Gastroesophageal sphincter (tissue), 4 donors: ENCODE measurements around the gene MPHOSPH10. TPM values are rescaled to one million over a fixed set of nuclear protein-coding genes. Genes with fewer than 3 reads are reported as not detected.
"Not testable (repeated sequence)": the region's sequence is repeated elsewhere in the genome, so short reads cannot be mapped to it uniquely, and the experiment has no call there.

Experiments
- ATAC-seq: fragments of 150-250 bp; one replicate; pipeline ENCODE4 v1.9.1; 2016; ENCODE audit warnings: mild to moderate bottlenecking, moderate library complexity
- H3K27ac ChIP-seq, 4 donors: fragments of 200-600 bp; sonication (generic) in 3 of 4; 1 replicate in 3 of 4; 2 replicates in 1 of 4; pipeline ENCODE4 v1.5.1; 2016 to 2019
- H3K27me3 ChIP-seq: fragments of 200-600 bp; sonication (generic); one replicate; pipeline ENCODE4 v1.5.1; 2019
- H3K36me3 ChIP-seq, 2 donors: fragments of 200-600 bp; sonication (generic); one replicate each; pipeline ENCODE4 v1.5.1; 2019; ENCODE audit warnings: control low read depth in 1 of 2
- H3K4me1 ChIP-seq, 3 donors: fragments of 200-600 bp; sonication (generic); 1 replicate in 2 of 3; 2 replicates in 1 of 3; pipeline ENCODE4 v1.5.1; 2016 to 2019; ENCODE audit warnings: control low read depth in 2 of 3
- H3K4me3 ChIP-seq, 2 donors: fragments of 200-600 bp; sonication (generic); one replicate each; pipeline ENCODE4 v1.5.1; 2019; ENCODE audit warnings: mild to moderate bottlenecking in 1 of 2, moderate library complexity in 1 of 2
- H3K9me3 ChIP-seq, 3 donors: fragments of 200-600 bp; sonication (generic); one replicate each; pipeline ENCODE4 v1.5.1; 2017 to 2019; ENCODE audit warnings: control low read depth in 2 of 3
- EP300 ChIP-seq: sonication (generic); formaldehyde crosslinking; IDR thresholded peaks from one replicate; pipeline ENCODE4 v1.6.1; 2017; ENCODE audit warnings: antibody characterized with exemption, mild to moderate bottlenecking
- POLR2A ChIP-seq, 2 donors: fragments of 450-650 bp; IDR thresholded peaks; one replicate each; pipeline ENCODE4 v1.6.1; 2017; ENCODE audit warnings: antibody characterized with exemption in 2 of 2, mild to moderate bottlenecking in 2 of 2, moderate library complexity in 1 of 2
- POLR2AphosphoS5 ChIP-seq: sonication (generic); formaldehyde crosslinking; IDR thresholded peaks from one replicate; pipeline ENCODE4 v1.6.1; 2017; ENCODE audit warnings: antibody characterized with exemption
- WGBS, 2 donors: methylation state at CpG; one replicate each; pipeline ENCODE4 v1.1.5; 2018; ENCODE audit warnings: low coverage in 1 of 2; 5-methylcytosine and 5-hydroxymethylcytosine counted together
- total RNA-seq, 4 donors: library from RNA; depleted of rRNA; stranded (reverse); fragments of >200 nt; gene quantifications; one replicate each; pipeline ENCODE4 v1.1.0, GENCODE V29; 2016
- TF ChIP-seq, protein P1 (sequence below), 4 experiments: fragments of 200-600 bp in 2 of 4; fragments of 450-650 bp in 2 of 4; sonication (generic) in 1 of 4; IDR thresholded peaks; one replicate each; pipeline ENCODE4 v1.5.1; 2017 to 2019; ENCODE audit warnings: antibody characterized with exemption in 4 of 4, mild to moderate bottlenecking in 2 of 4, moderate library complexity in 2 of 4

MPHOSPH10 gene
- total RNA-seq, 4 donors from 2014 or later: 16.2 to 24.6 (median 22.1) TPM

DNA sequence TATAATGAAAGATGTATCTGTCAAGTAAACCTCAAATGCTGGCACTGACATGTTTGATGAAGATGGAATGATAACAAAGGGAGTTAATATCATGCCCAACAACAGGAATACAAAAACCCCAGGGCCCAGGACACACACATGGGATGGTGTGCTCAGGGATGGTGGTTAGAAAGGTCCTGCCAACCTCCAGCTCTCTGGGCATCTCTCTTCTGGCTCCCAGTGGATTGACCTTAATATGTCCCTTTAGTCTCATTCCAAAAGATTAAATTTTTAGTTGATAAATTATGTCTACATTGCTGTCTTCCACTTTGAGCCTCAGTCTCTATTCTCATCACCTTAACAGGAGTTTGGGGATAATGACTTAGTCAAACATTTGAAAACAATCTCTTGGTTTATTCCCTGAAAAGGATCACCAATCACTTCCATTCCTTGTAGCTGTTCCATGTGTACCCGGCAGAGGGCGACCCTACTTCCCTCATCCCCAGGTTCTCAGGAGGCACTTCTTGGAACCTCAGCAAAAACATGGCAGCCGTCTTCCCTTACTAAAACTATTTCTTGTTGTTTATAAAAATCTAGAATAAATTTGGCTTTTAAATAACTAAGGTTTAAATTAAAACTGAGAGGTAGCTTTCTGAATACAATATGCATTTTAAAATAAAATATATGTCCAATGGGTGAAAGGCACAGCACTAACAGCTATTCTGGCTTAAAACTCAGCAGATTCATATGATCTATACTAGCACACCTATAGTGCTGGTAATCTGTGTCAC is 30.1 kb upstream of the MPHOSPH10 start:
- Histone ChIP-seq H3K36me3 (no peaks in the 10 kb centered on the region), H3K4me3 (no peak overlapping the region), H3K4me1 (no peaks in the 10 kb centered on the region), H3K27ac (no peak overlapping the region), H3K9me3 (no peaks in the 10 kb centered on the region), H3K27me3 (no peaks in the 10 kb centered on the region)
- TF ChIP-seq, protein P1, sequence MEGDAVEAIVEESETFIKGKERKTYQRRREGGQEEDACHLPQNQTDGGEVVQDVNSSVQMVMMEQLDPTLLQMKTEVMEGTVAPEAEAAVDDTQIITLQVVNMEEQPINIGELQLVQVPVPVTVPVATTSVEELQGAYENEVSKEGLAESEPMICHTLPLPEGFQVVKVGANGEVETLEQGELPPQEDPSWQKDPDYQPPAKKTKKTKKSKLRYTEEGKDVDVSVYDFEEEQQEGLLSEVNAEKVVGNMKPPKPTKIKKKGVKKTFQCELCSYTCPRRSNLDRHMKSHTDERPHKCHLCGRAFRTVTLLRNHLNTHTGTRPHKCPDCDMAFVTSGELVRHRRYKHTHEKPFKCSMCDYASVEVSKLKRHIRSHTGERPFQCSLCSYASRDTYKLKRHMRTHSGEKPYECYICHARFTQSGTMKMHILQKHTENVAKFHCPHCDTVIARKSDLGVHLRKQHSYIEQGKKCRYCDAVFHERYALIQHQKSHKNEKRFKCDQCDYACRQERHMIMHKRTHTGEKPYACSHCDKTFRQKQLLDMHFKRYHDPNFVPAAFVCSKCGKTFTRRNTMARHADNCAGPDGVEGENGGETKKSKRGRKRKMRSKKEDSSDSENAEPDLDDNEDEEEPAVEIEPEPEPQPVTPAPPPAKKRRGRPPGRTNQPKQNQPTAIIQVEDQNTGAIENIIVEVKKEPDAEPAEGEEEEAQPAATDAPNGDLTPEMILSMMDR (IDR thresholded peaks at IDR 0.05): peak; percentile 37 to 63 (median 42)
- no peak for TF ChIP-seq EP300
- ATAC-seq: no peak
- WGBS, 2 donors: 0 to 3% methylated on average over 3 of the region's 3 CpGs

DNA sequence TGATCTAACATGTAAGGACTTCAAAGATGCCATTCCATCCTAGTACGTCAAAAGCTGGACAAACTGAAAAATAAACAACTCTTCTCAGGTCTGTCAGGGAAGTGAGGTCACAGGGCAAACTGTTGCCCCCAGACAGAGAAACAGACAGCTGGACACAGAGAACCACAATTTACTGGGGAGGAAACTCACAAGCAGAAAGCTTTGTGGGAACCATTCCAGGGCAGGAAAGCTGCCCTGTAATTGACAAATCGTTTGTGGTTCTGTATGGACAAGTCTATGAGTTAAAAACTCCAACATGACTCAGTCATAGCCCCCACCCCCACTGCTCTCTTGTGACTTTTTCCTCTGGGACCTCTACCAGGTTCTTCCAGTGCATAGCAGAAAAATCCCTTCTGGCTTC is 28.8 kb upstream of the MPHOSPH10 start:
- no peaks in the 10 kb centered on the region for H3K9me3 ChIP-seq
- no peak for ATAC-seq
- no peaks in the 10 kb centered on the region for H3K4me1 ChIP-seq
- H3K4me3 ChIP-seq: no peak overlapping the region
- no peak overlapping the region for H3K27ac ChIP-seq
- TF ChIP-seq POLR2AphosphoS5: no peak
- TF ChIP-seq, protein P1 (IDR thresholded peaks at IDR 0.05): no peak
- TF ChIP-seq EP300: no peak
- TF ChIP-seq POLR2A (IDR thresholded peaks at IDR 0.05): no peak
- H3K36me3 ChIP-seq: no peaks in the 10 kb centered on the region
- no peaks in the 10 kb centered on the region for H3K27me3 ChIP-seq
- 36 to 39% methylated on average over 2 of the region's 2 CpGs for WGBS, 2 donors

DNA sequence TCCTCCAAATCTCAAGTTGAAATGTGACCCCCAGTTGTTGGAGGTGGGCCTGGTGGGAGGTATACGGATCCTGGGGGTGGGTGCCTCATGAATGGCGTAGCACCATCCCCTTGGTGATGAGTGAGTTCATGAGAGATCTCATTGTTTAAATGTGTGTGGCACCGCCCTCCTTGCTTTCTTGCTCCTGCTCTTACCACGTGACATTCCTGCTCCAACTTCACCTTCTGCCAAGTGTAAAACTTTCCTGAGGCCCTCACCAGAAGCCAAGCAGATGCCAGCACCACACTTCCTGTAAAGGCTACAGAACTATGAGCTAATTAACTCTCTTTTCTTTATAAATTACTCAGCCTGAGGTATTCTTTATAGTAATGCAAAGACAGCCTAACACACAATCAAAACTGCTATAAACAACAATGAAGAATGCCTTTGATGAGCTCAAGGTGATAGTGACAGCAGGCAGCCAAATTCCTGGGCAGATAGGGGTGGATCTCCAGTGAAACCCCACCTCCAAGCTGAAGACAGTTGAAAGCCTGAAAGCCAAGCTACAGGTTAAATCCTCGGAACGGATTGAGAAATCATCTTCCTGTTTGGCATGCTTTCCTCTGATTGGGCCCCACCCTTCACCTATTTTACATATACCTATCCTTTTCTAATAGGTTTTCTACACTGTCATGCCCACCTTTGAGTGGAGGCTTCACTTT is 27.3 kb upstream of the MPHOSPH10 start:
- no peak for TF ChIP-seq POLR2A (IDR thresholded peaks at IDR 0.05)
- TF ChIP-seq, protein P1 (IDR thresholded peaks at IDR 0.05): no peak
- TF ChIP-seq EP300: no peak
- no peak for TF ChIP-seq POLR2AphosphoS5
- WGBS, 2 donors: 68 to 77% methylated on average over 4 to 6 of the region's 6 CpGs
- ATAC-seq: no peak
- Histone ChIP-seq H3K4me1 (no peaks in the 10 kb centered on the region), H3K27ac (no peak overlapping the region), H3K36me3 (peaks cover 0 to 8% of the 10 kb centered on the region in 2 donors), H3K9me3 (no peaks in the 10 kb centered on the region), H3K4me3 (no peak overlapping the region), H3K27me3 (no peaks in the 10 kb centered on the region)

DNA sequence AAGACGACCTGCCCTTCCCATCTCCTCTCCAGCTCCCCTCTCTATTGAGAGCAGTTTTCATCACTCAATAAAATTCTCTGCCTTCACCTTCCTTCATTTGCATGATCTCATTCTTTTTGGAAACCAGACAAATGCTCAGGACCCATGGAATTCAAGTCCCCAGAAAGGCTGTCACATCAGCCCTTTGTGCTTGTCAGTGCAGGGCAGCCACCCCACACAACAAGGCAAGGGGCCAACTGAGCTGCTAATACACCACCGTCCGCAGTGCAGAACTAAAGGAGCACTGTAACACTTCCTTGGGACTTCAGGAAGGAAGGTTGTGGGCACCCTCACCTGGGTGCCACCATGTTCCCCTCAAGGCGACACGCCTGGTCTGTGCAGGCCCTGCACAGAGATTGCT is 26.6 kb upstream of the MPHOSPH10 start:
- TF ChIP-seq POLR2AphosphoS5 (no peak), EP300 (no peak), POLR2A (IDR thresholded peaks at IDR 0.05) (no peak)
- TF ChIP-seq, protein P1 (IDR thresholded peaks at IDR 0.05): no peak
- no peak for ATAC-seq
- no peak overlapping the region for H3K27ac ChIP-seq
- no peak overlapping the region for H3K4me3 ChIP-seq
- no peaks in the 10 kb centered on the region for H3K27me3 ChIP-seq
- peaks cover 0 to 14% of the 10 kb centered on the region in 2 donors for H3K36me3 ChIP-seq
- no peaks in the 10 kb centered on the region for H3K9me3 ChIP-seq
- no peaks in the 10 kb centered on the region for H3K4me1 ChIP-seq
- WGBS, 2 donors: 90 to 100% methylated on average over 2 of the region's 5 CpGs

DNA sequence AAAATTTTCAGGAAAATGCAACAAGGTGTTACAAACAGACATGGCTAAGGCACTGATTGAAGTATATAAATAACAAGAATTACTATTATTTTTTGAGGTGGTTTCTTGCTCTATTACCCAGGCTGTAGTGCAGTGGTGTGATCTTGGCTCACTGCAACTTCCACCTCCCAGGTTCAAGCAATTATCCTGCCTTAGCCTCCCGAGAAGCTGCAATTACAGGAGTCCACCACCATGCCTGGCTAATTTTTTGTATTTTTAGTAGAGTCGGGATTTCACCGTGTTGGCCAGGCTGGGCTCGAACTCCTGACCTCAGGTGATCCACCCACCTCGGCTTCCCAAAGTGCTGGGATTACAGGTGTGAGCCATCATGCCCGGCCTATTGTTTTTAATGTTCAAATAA is 24.0 kb upstream of the MPHOSPH10 start:
- WGBS, 2 donors: 90 to 100% methylated on average over 2 to 6 of the region's 6 CpGs
- not testable (repeated sequence) for H3K4me1 ChIP-seq, H3K27me3 ChIP-seq, H3K27ac ChIP-seq, ATAC-seq, H3K4me3 ChIP-seq, H3K9me3 ChIP-seq
- H3K36me3 ChIP-seq: peaks cover 0 to 34% of the 10 kb centered on the region in 2 donors
